ENCODE data around the gene ZNF420.

- no peak for TF ChIP-seq CTCF (IDR thresholded peaks at IDR 0.05; ENCODE audit: low read depth, low read length)
- no peak for TF ChIP-seq EZH2phosphoT487 (IDR thresholded peaks at IDR 0.05; ENCODE audit: low read depth)
Observed at GRCh38 chr19:37056776-37057175, 21.5 kb upstream of the ZNF420 start.
